ENCODE data around the gene LUZP2. TPM values are rescaled to one million over a fixed set of nuclear protein-coding genes. Genes with fewer than 3 reads are reported as not detected.
A peak's percentile ranks its signal among the peaks of the same experiment; 100 is the strongest.

LUZP2 gene
- total RNA-seq, 1 donor from 2014 or later = 0.03 TPM

- no peak for DNase-seq (ENCODE audit: low read depth)
These were observed 63.5 kb downstream of the LUZP2 start for GRCh38 chr11:24560324-24560723.

- no peak for DNase-seq (ENCODE audit: low read depth)
These were observed 70.5 kb downstream of the LUZP2 start for GRCh38 chr11:24567380-24567779.

- no peak for DNase-seq (ENCODE audit: low read depth)
These were observed 75.5 kb downstream of the LUZP2 start for GRCh38 chr11:24572376-24572775.

- DNase-seq (ENCODE audit: low read depth) = no peak
These were observed 77.6 kb downstream of the LUZP2 start for GRCh38 chr11:24574461-24574860.

GRCh38 chr11:24575392-24575791 lies 78.5 kb downstream of the LUZP2 start:
- DNase-seq (ENCODE audit: low read depth) = peak; percentile 6

GRCh38 chr11:24585192-24585591 lies 88.3 kb downstream of the LUZP2 start:
- no peak for DNase-seq (ENCODE audit: low read depth)

GRCh38 chr11:24587635-24588034 lies 90.8 kb downstream of the LUZP2 start:
- no peak for DNase-seq (ENCODE audit: low read depth)

GRCh38 chr11:24588081-24588480 lies 91.2 kb downstream of the LUZP2 start:
- peak; percentile 2 for DNase-seq (ENCODE audit: low read depth)

- DNase-seq (ENCODE audit: low read depth) = no peak
These were observed 92.2 kb downstream of the LUZP2 start for GRCh38 chr11:24589064-24589463.

- DNase-seq (ENCODE audit: low read depth) = no peak
These were observed 94.4 kb downstream of the LUZP2 start for GRCh38 chr11:24591283-24591682.

GRCh38 chr11:24592360-24592759 lies 95.5 kb downstream of the LUZP2 start:
- no peak for DNase-seq (ENCODE audit: low read depth)

- DNase-seq (ENCODE audit: low read depth) = peak; percentile 8
These were observed 96.5 kb downstream of the LUZP2 start for GRCh38 chr11:24593332-24593731.

GRCh38 chr11:24594401-24594800 lies 97.5 kb downstream of the LUZP2 start:
- DNase-seq (ENCODE audit: low read depth) = no peak

GRCh38 chr11:24598641-24599040 lies 101.8 kb downstream of the LUZP2 start:
- no peak for DNase-seq (ENCODE audit: low read depth)

GRCh38 chr11:24609192-24610119 lies 112.6 kb downstream of the LUZP2 start:
- DNase-seq (ENCODE audit: low read depth) = no peak

- DNase-seq (ENCODE audit: low read depth) = no peak
These were observed 118.8 kb downstream of the LUZP2 start for GRCh38 chr11:24615451-24616160.

GRCh38 chr11:24617856-24618255 lies 121.0 kb downstream of the LUZP2 start:
- DNase-seq (ENCODE audit: low read depth) = no peak

- no peak for DNase-seq (ENCODE audit: low read depth)
These were observed 123.0 kb downstream of the LUZP2 start for GRCh38 chr11:24619900-24620299.

GRCh38 chr11:24622262-24622661 lies 125.4 kb downstream of the LUZP2 start:
- DNase-seq (ENCODE audit: low read depth) = no peak

GRCh38 chr11:24623121-24623520 lies 126.3 kb downstream of the LUZP2 start:
- DNase-seq (ENCODE audit: low read depth) = no peak

- no peak for DNase-seq (ENCODE audit: low read depth)
These were observed 127.6 kb downstream of the LUZP2 start for GRCh38 chr11:24624432-24624831.

GRCh38 chr11:24625975-24626374 lies 129.1 kb downstream of the LUZP2 start:
- DNase-seq (ENCODE audit: low read depth) = no peak
